ENCODE measurements around the gene PCNX3. TPM values are rescaled to one million over a fixed set of nuclear protein-coding genes. Genes with fewer than 3 reads are reported as not detected.
A peak's percentile ranks its signal among the peaks of the same experiment; 100 is the strongest.

Gene PCNX3
- total RNA-seq, 1 donor: 27.9 TPM

- Histone ChIP-seq H3K4me3 (ENCODE audit: insufficient read depth, low read length) (no peak overlapping the region), H3K9me3 (ENCODE audit: low read depth, low read length) (no peaks in the 10 kb centered on the region), H3K4me2 (ENCODE audit: insufficient read depth, low read length) (no peak overlapping the region), H3K27me3 (ENCODE audit: insufficient read depth, low read length) (no peaks in the 10 kb centered on the region), H2AFZ (ENCODE audit: low read length) (no peak overlapping the region), H3K79me2 (ENCODE audit: insufficient read depth, low read length) (peaks cover 11% of the 10 kb centered on the region), H3K36me3 (ENCODE audit: insufficient read depth, low read length) (peaks cover 83% of the 10 kb centered on the region), H3K27ac (ENCODE audit: low read depth, low read length) (no peak overlapping the region), H4K20me1 (ENCODE audit: insufficient read depth, low read length) (peaks cover 4% of the 10 kb centered on the region), H3K4me1 (ENCODE audit: insufficient read depth, low read length) (no peaks in the 10 kb centered on the region)
- no peak for DNase-seq (ENCODE audit: insufficient read length, low spot score, missing footprints)
- TF ChIP-seq CTCF (IDR thresholded peaks at IDR 0.05; ENCODE audit: extremely low read depth, low read depth, low read length): no peak
Observed at GRCh38 chr11:65624931-65625627, 9.5 kb downstream of the PCNX3 start.

GRCh38 chr11:65625628-65626342, 10.2 kb downstream of the PCNX3 start:
- DNase-seq (ENCODE audit: insufficient read length, low spot score, missing footprints): peak; percentile 97
- no peaks in the 10 kb centered on the region for H3K9me3 ChIP-seq (ENCODE audit: low read depth, low read length)
- peaks cover 84% of the 10 kb centered on the region for H3K36me3 ChIP-seq (ENCODE audit: insufficient read depth, low read length)
- peaks cover 4% of the 10 kb centered on the region for H3K79me2 ChIP-seq (ENCODE audit: insufficient read depth, low read length)
- peaks cover 4% of the 10 kb centered on the region for H4K20me1 ChIP-seq (ENCODE audit: insufficient read depth, low read length)
- H3K4me3 ChIP-seq (ENCODE audit: insufficient read depth, low read length): no peak overlapping the region
- H3K4me1 ChIP-seq (ENCODE audit: insufficient read depth, low read length): no peaks in the 10 kb centered on the region
- H3K27ac ChIP-seq (ENCODE audit: low read depth, low read length): no peak overlapping the region
- H3K27me3 ChIP-seq (ENCODE audit: insufficient read depth, low read length): no peaks in the 10 kb centered on the region
- no peak overlapping the region for H3K4me2 ChIP-seq (ENCODE audit: insufficient read depth, low read length)
- no peak overlapping the region for H2AFZ ChIP-seq (ENCODE audit: low read length)
- peak; percentile 43 for TF ChIP-seq CTCF (IDR thresholded peaks at IDR 0.05; ENCODE audit: extremely low read depth, low read depth, low read length)

- no peak for TF ChIP-seq CTCF (IDR thresholded peaks at IDR 0.05; ENCODE audit: extremely low read depth, low read depth, low read length)
- H3K4me2 ChIP-seq (ENCODE audit: insufficient read depth, low read length): no peak overlapping the region
- H4K20me1 ChIP-seq (ENCODE audit: insufficient read depth, low read length): peaks cover 4% of the 10 kb centered on the region
- no peaks in the 10 kb centered on the region for H3K27me3 ChIP-seq (ENCODE audit: insufficient read depth, low read length)
- H2AFZ ChIP-seq (ENCODE audit: low read length): no peak overlapping the region
- H3K4me1 ChIP-seq (ENCODE audit: insufficient read depth, low read length): no peaks in the 10 kb centered on the region
- H3K4me3 ChIP-seq (ENCODE audit: insufficient read depth, low read length): no peak overlapping the region
- H3K27ac ChIP-seq (ENCODE audit: low read depth, low read length): no peak overlapping the region
- H3K79me2 ChIP-seq (ENCODE audit: insufficient read depth, low read length): peaks cover 3% of the 10 kb centered on the region
- DNase-seq (ENCODE audit: insufficient read length, low spot score, missing footprints): no peak
- no peaks in the 10 kb centered on the region for H3K9me3 ChIP-seq (ENCODE audit: low read depth, low read length)
- H3K36me3 ChIP-seq (ENCODE audit: insufficient read depth, low read length): peaks cover 80% of the 10 kb centered on the region
Observed at GRCh38 chr11:65627202-65627601, 11.6 kb downstream of the PCNX3 start.

- no peak overlapping the region for H3K4me2 ChIP-seq (ENCODE audit: insufficient read depth, low read length)
- H3K4me3 ChIP-seq (ENCODE audit: insufficient read depth, low read length): no peak overlapping the region
- no peak for DNase-seq (ENCODE audit: insufficient read length, low spot score, missing footprints)
- H3K27ac ChIP-seq (ENCODE audit: low read depth, low read length): no peak overlapping the region
- H3K27me3 ChIP-seq (ENCODE audit: insufficient read depth, low read length): no peaks in the 10 kb centered on the region
- peaks cover 71% of the 10 kb centered on the region for H3K36me3 ChIP-seq (ENCODE audit: insufficient read depth, low read length)
- no peaks in the 10 kb centered on the region for H3K79me2 ChIP-seq (ENCODE audit: insufficient read depth, low read length)
- H4K20me1 ChIP-seq (ENCODE audit: insufficient read depth, low read length): peaks cover 6% of the 10 kb centered on the region
- TF ChIP-seq CTCF (IDR thresholded peaks at IDR 0.05; ENCODE audit: extremely low read depth, low read depth, low read length): no peak
- H3K4me1 ChIP-seq (ENCODE audit: insufficient read depth, low read length): no peaks in the 10 kb centered on the region
- no peak overlapping the region for H2AFZ ChIP-seq (ENCODE audit: low read length)
- no peaks in the 10 kb centered on the region for H3K9me3 ChIP-seq (ENCODE audit: low read depth, low read length)
Observed at GRCh38 chr11:65629579-65629978, 14.0 kb downstream of the PCNX3 start.
